Spleen (tissue), 7 donors: Measurements from ENCODE around the gene ATP23.

Source experiments
- CTCF ChIP-seq, 11 experiments: fragments of 200-600 bp in 7 of 11; fragments of 450-650 bp in 4 of 11; sonication (generic) in 4 of 11; IDR thresholded peaks in 8 of 11; conservative IDR thresholded peaks in 3 of 11; 1 replicate in 7 of 11; 2 replicates in 4 of 11; pipeline versions ENCODE4 v1.4.0 to v1.8.0; 2016 to 2021; ENCODE audit warnings: antibody characterized with exemption in 11 of 11, inconsistent platforms in 4 of 11, mild to moderate bottlenecking in 1 of 11
- POLR2A ChIP-seq, 3 donors: fragments of 450-650 bp; IDR thresholded peaks; one replicate each; pipeline ENCODE4 v1.5.1; 2017; ENCODE audit warnings: antibody characterized with exemption in 3 of 3, mild to moderate bottlenecking in 1 of 3
- donor health status: DM: no; HTN: no; CAD: no; lungs with moderate emphysema.
- donor health status: DM: no; HTN: no; CAD: no.
- donor health status: DM: no; HTN: no; CAD: no.

- TF ChIP-seq CTCF (IDR thresholded peaks at IDR 0.05 in 8 of 11, conservative IDR thresholded peaks at IDR 0.05 in 3 of 11), result no peak
- TF ChIP-seq POLR2A (IDR thresholded peaks at IDR 0.05), result no peak
Observed at GRCh38 chr12:57952766-57953165, 11.4 kb downstream of the ATP23 start.
